SJCRH30 (cell line): Measurements from ENCODE around the gene MTUS2. TPM values are rescaled to one million over a fixed set of nuclear protein-coding genes. Genes with fewer than 3 reads are reported as not detected.
A peak's percentile ranks its signal among the peaks of the same experiment; 100 is the strongest.

Source experiments
- DNase-seq, 2 experiments: peaks; one replicate each; pipeline ENCODE4 v3.0.0-alpha.2; 2015 to 2020
- H3K27ac ChIP-seq: fragments of 250-450 bp; sonication (Bioruptor Pico); 2 replicates; pipeline ENCODE4 v1.5.1; 2020; ENCODE audit warnings: mild to moderate bottlenecking, moderate library complexity
- H3K27me3 ChIP-seq: fragments of 250-450 bp; sonication (Bioruptor Pico); 2 replicates; pipeline ENCODE4 v1.5.1; 2020; ENCODE audit warnings: mild to moderate bottlenecking, moderate library complexity
- H3K36me3 ChIP-seq: fragments of 250-450 bp; sonication (Bioruptor Pico); 2 replicates; pipeline ENCODE4 v1.5.1; 2020; ENCODE audit warnings: mild to moderate bottlenecking, moderate library complexity
- H3K4me1 ChIP-seq: fragments of 250-450 bp; sonication (Bioruptor Pico); 2 replicates; pipeline ENCODE4 v1.5.1; 2020; ENCODE audit warnings: mild to moderate bottlenecking, moderate library complexity
- H3K4me3 ChIP-seq: fragments of 250-450 bp; sonication (Bioruptor Pico); 2 replicates; pipeline ENCODE4 v1.5.1; 2020; ENCODE audit warnings: mild to moderate bottlenecking, moderate library complexity
- H3K9me3 ChIP-seq: fragments of 250-450 bp; sonication (Bioruptor Pico); replicated peaks from 2 replicates; pipeline ENCODE4 v1.5.1; 2020; ENCODE audit warnings: mild to moderate bottlenecking, moderate library complexity
- total RNA-seq: library from RNA; depleted of rRNA; stranded (reverse); fragments of >200 nt; shearing (Covaris generic); gene quantifications from 2 replicates; pipeline ENCODE4 v1.2.3, GENCODE V29; 2014

MTUS2 gene
- total RNA-seq, 1 experiment from 2014 or later = 2.4 TPM

DNA sequence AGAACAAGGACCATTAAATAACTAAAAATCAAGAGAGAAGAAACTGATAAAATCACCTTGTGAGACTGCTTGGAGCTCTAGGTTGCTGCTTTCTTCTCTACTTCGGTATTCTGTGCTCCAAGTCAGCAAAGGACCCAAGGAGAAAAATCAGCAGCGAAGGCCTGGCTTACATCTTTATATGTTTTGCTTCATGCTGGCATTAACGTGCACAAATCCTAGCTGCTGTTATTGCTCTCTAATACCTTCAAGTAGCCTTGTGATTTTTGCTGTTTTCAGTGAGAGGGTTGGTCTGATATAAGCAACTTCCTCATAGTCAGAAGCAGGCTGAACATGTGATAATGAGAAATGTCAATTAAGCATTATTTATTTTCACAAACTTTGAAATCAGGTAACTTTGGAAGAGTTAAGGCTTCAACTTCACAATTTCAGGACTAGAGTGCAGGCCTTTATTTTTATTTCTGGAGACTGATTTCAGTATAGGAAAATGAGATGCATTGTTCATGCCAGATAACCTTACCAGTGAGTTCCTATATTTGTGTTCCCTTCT lies 410.2 kb downstream of the MTUS2 start:
- Histone ChIP-seq H3K27me3 (no peaks in the 10 kb centered on the region), H3K36me3 (no peaks in the 10 kb centered on the region), H3K27ac (no peak overlapping the region), H3K4me1 (no peaks in the 10 kb centered on the region), H3K4me3 (no peak overlapping the region), H3K9me3 (no peaks in the 10 kb centered on the region)
- no peak for DNase-seq

DNA sequence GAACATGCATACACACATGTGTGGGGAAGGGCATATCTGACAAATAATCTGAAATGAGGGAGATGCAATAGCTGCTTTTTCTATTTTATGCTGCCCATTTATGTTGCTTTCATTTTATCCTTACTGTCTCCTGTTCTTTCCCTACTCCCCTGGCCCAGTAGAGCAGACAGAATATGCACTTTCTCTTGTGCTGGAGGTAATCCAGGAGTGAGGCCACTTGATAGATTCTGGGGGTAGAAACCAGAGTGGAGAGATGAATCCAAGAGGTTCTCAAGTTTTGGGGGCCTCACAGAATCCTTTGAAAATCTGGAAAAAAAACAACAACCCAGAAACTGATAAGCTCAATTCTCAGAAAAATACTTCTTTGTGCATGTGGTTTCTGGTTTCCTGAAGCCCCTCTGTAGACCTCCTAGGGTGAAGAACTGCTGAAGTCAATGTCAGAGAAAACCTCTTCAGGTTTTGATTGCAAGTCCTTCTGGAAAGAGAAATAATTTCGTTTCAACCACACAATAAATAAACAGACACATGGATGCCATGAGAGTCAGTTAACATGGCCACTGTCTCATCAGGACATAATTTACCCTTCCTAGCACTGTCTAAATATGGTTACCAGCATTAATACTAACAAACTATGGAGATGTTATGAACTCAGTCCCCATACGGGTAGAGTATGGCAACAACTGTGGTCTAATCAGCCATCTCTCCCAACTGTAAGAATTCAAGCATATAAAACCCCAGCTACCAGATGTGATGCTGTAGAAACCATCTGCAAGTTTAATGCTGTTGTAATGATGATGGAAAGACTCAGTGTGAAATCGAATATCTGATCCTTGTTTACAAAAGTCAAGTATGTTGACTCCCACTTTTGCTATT lies 419.8 kb downstream of the MTUS2 start:
- no peak for DNase-seq
- H3K9me3 ChIP-seq = no peaks in the 10 kb centered on the region
- no peaks in the 10 kb centered on the region for H3K4me1 ChIP-seq
- H3K27me3 ChIP-seq = peaks cover 10% of the 10 kb centered on the region; the same call in 1 of the 2 replicates
- H3K36me3 ChIP-seq = no peaks in the 10 kb centered on the region
- no peak overlapping the region for H3K4me3 ChIP-seq
- H3K27ac ChIP-seq = no peak overlapping the region

DNA sequence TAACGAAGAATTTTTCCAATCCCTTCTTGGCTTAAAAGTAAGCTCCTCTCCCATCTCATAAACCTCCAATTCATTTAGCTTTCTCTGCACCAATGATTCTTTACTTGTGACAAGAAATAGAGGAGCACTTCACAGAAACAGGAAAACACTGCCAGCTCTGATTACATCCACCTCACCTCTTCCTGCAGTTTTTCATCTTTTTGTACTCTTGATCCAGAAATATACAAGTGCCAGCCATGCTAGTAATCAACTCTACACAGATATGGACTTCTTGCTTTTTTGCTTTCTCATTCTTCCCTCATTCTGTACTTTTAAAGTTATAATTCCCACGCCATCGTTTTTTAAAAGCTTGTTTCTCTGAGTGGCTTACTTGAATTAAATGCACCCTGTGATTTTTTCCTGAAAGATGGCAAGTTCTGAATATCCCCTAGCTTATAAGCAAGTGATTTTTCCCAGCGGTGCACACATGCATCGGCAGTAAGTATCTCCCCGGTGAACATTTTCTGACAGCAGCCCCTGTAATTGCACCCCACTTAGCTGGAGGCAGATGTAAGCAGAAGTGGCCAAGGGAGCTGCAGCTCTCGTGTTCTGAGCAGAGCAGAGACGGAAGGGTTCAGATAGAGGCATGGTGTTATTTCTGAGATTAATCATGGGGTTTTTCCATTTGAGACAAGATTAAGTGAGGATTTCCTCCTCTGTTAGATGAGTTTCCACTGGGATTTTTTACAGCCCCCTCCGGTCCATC lies 434.7 kb downstream of the MTUS2 start:
- Histone ChIP-seq H3K36me3 (no peaks in the 10 kb centered on the region), H3K9me3 (no peaks in the 10 kb centered on the region), H3K27ac (no peak overlapping the region), H3K27me3 (no peaks in the 10 kb centered on the region; the same call in none of the 2 replicates), H3K4me3 (no peak overlapping the region), H3K4me1 (no peaks in the 10 kb centered on the region)
- no peak for DNase-seq

DNA sequence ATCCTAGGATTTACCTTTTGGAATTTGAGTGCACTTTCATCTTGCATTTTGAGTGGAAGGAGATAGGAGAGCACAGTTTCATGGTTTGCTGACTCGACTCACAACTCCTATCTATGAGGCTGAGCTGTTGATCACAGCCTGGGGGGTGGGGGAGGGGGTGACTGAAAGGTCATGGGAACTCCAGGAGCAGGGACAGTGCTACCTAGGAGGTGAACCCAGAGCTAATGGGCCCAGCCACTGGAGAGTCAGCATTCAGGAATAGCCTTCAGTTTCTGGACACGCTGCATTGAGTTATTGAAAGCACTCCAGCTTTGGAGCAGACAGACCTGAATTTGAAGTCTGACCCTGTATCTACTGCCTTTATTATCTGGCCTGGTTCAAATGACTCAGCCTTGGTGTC lies 435.4 kb downstream of the MTUS2 start:
- Histone ChIP-seq H3K36me3 (no peaks in the 10 kb centered on the region), H3K4me1 (no peaks in the 10 kb centered on the region), H3K4me3 (no peak overlapping the region), H3K27ac (no peak overlapping the region), H3K9me3 (no peaks in the 10 kb centered on the region), H3K27me3 (no peaks in the 10 kb centered on the region; the same call in none of the 2 replicates)
- DNase-seq = no peak

DNA sequence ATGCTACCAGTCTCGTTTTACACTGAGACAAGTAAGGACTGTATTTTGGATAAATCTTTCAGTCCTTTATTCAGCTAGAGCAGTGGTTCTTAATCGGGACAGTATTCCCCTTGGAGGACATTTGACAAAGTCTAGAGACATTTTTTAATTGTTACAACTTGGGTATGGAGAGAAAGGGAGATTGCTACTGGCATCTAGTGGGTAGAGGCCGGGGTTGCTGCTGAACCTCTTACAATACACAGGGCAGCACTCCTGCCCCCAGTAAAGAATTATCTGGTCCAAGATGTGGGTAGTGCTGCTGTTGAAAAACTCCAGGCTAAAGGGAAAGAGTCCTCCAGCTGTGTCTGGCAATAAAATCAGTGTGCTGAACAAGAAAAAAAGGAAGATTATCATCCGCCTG lies 440.5 kb downstream of the MTUS2 start:
- H3K27me3 ChIP-seq = no peaks in the 10 kb centered on the region; the same call in 1 of the 2 replicates
- H3K27ac ChIP-seq = no peak overlapping the region
- no peaks in the 10 kb centered on the region for H3K36me3 ChIP-seq
- H3K4me1 ChIP-seq = no peaks in the 10 kb centered on the region
- no peaks in the 10 kb centered on the region for H3K9me3 ChIP-seq
- no peak for DNase-seq
- H3K4me3 ChIP-seq = no peak overlapping the region

GRCh38 chr13:29266261-29266660 lies 446.1 kb downstream of the MTUS2 start:
- Histone ChIP-seq H3K27me3 (peaks cover 11% of the 10 kb centered on the region; the same call in 1 of the 2 replicates), H3K36me3 (no peaks in the 10 kb centered on the region), H3K9me3 (no peaks in the 10 kb centered on the region), H3K27ac (no peak overlapping the region), H3K4me3 (no peak overlapping the region), H3K4me1 (no peaks in the 10 kb centered on the region)
- no peak for DNase-seq

- no peak for DNase-seq
- Histone ChIP-seq H3K27me3 (peaks cover 11% of the 10 kb centered on the region; the same call in 1 of the 2 replicates), H3K36me3 (no peaks in the 10 kb centered on the region), H3K27ac (no peak overlapping the region), H3K9me3 (no peaks in the 10 kb centered on the region), H3K4me1 (no peaks in the 10 kb centered on the region), H3K4me3 (no peak overlapping the region)
These were observed 446.9 kb downstream of the MTUS2 start for GRCh38 chr13:29266756-29267733.

- H3K36me3 ChIP-seq = no peaks in the 10 kb centered on the region
- H3K4me1 ChIP-seq = no peaks in the 10 kb centered on the region
- H3K9me3 ChIP-seq = no peaks in the 10 kb centered on the region
- peaks cover 11% of the 10 kb centered on the region; the same call in 1 of the 2 replicates for H3K27me3 ChIP-seq
- no peak overlapping the region for H3K27ac ChIP-seq
- DNase-seq = no peak
- no peak overlapping the region for H3K4me3 ChIP-seq
These were observed 450.3 kb downstream of the MTUS2 start for GRCh38 chr13:29270271-29270985.

DNA sequence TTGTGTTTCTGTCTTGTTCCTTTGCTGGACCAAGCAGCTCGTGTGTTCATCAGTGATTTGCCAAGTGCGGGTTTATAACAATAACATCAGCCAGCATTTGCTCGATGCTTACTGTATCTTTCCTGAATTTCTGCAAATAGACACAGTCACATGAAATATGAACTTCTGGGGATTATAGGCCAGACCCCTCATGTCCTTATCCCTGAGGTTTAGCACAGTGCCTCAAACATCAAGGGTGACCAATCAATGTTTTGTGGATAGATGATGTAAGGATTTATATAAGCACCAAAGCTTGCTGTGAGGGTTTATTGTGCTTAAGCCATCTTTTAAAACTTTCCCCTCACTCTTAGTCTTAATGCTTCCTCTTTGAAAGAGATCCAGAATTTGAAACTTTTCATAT lies 451.5 kb downstream of the MTUS2 start:
- H3K4me1 ChIP-seq = no peaks in the 10 kb centered on the region
- H3K9me3 ChIP-seq = no peaks in the 10 kb centered on the region
- H3K36me3 ChIP-seq = no peaks in the 10 kb centered on the region
- no peak overlapping the region for H3K27ac ChIP-seq
- DNase-seq = peak in 1 of 2 experiments; percentile 23
- peaks cover 11% of the 10 kb centered on the region; the same call in 1 of the 2 replicates for H3K27me3 ChIP-seq
- H3K4me3 ChIP-seq = no peak overlapping the region

GRCh38 chr13:29279356-29280254 lies 459.5 kb downstream of the MTUS2 start:
- Histone ChIP-seq H3K27me3 (peaks cover 5% of the 10 kb centered on the region; the same call in 1 of the 2 replicates), H3K4me3 (no peak overlapping the region), H3K4me1 (no peaks in the 10 kb centered on the region), H3K27ac (no peak overlapping the region), H3K36me3 (no peaks in the 10 kb centered on the region), H3K9me3 (no peaks in the 10 kb centered on the region)
- DNase-seq = no peak

DNA sequence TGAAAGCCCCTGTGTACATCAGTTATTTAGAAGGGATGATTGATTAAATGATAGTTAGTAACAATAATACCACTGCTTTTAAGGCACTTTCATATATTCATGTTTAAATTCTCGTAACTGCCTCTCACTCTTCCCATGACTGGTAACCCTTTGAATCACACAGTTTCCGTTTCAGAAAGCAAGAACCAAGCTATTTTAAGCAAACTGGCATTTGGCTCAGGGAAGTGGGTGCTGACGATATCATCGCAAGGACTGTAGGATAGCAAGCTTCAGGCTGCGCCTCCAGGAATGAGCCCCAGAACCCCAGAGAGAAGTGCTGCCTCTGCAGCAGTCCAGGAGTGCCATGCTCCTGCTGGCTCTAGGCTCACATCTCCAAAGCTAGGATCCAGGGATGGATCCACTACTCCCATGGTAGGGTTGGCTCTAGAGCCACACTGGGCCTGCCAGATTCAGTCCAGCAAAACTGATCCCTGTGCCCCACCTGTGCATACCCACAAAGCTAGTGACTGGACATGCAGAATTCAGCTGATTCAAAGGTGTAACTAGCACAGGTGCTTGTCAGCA lies 461.9 kb downstream of the MTUS2 start:
- Histone ChIP-seq H3K27me3 (peaks cover 15% of the 10 kb centered on the region; the same call in 1 of the 2 replicates), H3K27ac (no peak overlapping the region), H3K4me3 (no peak overlapping the region), H3K36me3 (no peaks in the 10 kb centered on the region), H3K4me1 (no peaks in the 10 kb centered on the region), H3K9me3 (no peaks in the 10 kb centered on the region)
- no peak for DNase-seq

DNA sequence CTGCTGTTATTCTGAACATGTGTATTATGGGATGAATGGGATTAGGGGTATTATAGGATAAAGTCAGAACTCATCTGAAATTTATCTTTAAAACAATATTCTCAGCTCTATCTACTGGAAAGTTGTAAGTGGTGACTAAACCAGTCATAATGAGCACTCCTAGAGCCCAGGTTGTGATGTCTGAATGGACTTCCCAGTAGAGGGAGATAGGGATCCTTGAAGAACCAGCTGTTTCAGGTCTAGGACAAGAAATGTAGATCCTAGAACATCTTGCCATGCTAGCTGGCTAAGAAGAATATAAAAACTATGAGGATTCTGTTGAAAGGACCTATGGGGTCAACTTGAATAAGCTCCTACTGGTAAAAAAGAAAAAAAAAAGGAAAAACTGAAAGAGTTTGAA lies 464.6 kb downstream of the MTUS2 start:
- Histone ChIP-seq H3K36me3 (no peaks in the 10 kb centered on the region), H3K9me3 (no peaks in the 10 kb centered on the region), H3K27ac (no peak overlapping the region), H3K4me3 (no peak overlapping the region), H3K4me1 (no peaks in the 10 kb centered on the region), H3K27me3 (peaks cover 15% of the 10 kb centered on the region; the same call in 1 of the 2 replicates)
- DNase-seq = peak in 1 of 2 experiments; percentile 8
